Gastrocnemius medialis (tissue), 4 donors: ENCODE data around the gene SEC23A. TPM values are rescaled to one million over a fixed set of nuclear protein-coding genes. Genes with fewer than 3 reads are reported as not detected.
"Not testable (repeated sequence)": the region's sequence is repeated elsewhere in the genome, so short reads cannot be mapped to it uniquely, and the experiment has no call there.

Experiments
- ATAC-seq, 2 donors: fragments of 150-250 bp; one replicate each; pipeline ENCODE4 v1.9.1; 2016
- DNase-seq, 2 donors: peaks; one replicate each; pipeline ENCODE4 v3.0.0-alpha.2; 2019
- H3K27ac ChIP-seq, 4 donors: fragments of 200-600 bp; sonication (generic); 1 replicate in 1 of 4; 2 replicates in 3 of 4; pipeline ENCODE4 v1.5.1; 2016 to 2018; ENCODE audit warnings: mild to moderate bottlenecking in 2 of 4, moderate library complexity in 1 of 4
- H3K27me3 ChIP-seq, 3 donors: fragments of 200-600 bp; sonication (generic) in 2 of 3; 1 replicate in 1 of 3; 2 replicates in 2 of 3; pipeline versions ENCODE4 v1.5.1 to v1.6.0; 2016 to 2019; ENCODE audit warnings: mild to moderate bottlenecking in 1 of 3, moderate library complexity in 1 of 3
- H3K36me3 ChIP-seq, 2 donors: fragments of 200-600 bp; sonication (generic) in 1 of 2; one replicate each; pipeline ENCODE4 v1.5.1; 2017 to 2018
- H3K4me1 ChIP-seq, 2 donors: fragments of 200-600 bp; sonication (generic) in 1 of 2; one replicate each; pipeline ENCODE4 v1.5.1; 2016 to 2017; ENCODE audit warnings: mild to moderate bottlenecking in 2 of 2
- H3K4me3 ChIP-seq, 4 donors: fragments of 200-600 bp; sonication (generic) in 3 of 4; 1 replicate in 1 of 4; 2 replicates in 3 of 4; pipeline ENCODE4 v1.5.1; 2016 to 2019; ENCODE audit warnings: mild to moderate bottlenecking in 2 of 4
- H3K9me3 ChIP-seq, 3 donors: fragments of 200-600 bp; sonication (generic) in 2 of 3; 1 replicate in 1 of 3; 2 replicates in 2 of 3; pipeline ENCODE4 v1.5.1; 2016 to 2019
- CTCF ChIP-seq, 5 experiments: fragments of 450-650 bp in 3 of 5; fragments of 200-600 bp in 2 of 5; sonication (generic) in 2 of 5; IDR thresholded peaks in 4 of 5; conservative IDR thresholded peaks in 1 of 5; 1 replicate in 4 of 5; 2 replicates in 1 of 5; pipeline ENCODE4 v1.5.1; 2016 to 2019; ENCODE audit warnings: antibody characterized with exemption in 5 of 5, mild to moderate bottlenecking in 3 of 5, moderate library complexity in 3 of 5
- POLR2A ChIP-seq, 2 donors: fragments of 450-650 bp; IDR thresholded peaks; one replicate each; pipeline ENCODE4 v1.6.1; 2017; ENCODE audit warnings: antibody characterized with exemption in 2 of 2, mild to moderate bottlenecking in 2 of 2, moderate library complexity in 2 of 2
- in situ Hi-C, 4 donors: fragments of 200-750 bp; cut with MboI; loops; one replicate each; pipeline versions ENCODE4 v1.15.0 to v1.8.0; 2017; ENCODE audit warnings: low sequenced_read_pairs in 4 of 4
- intact Hi-C: fragments of 100-400 bp; cut with DNase I; formaldehyde crosslinking; loops from one replicate; pipeline ENCODE4 v1.15.1; 2023; ENCODE audit warnings: low total_unique reads
- total RNA-seq, 4 donors: library from RNA; depleted of rRNA; stranded (reverse); fragments of >200 nt; gene quantifications; one replicate each; pipeline versions ENCODE4 v1.1.0 to v1.2.3, GENCODE V29; 2016

Gene SEC23A
- total RNA-seq: 100 to 1,000 TPM in 2 of 4 donors, 10 to 100 TPM in 2; 79.9 to 183 (median 93.9) TPM

GRCh38 chr14:39102969-39103957, at the start of gene SEC23A:
TSS of gene SEC23A (minus strand) at chr14:39103235. CDS start at chr14:39096118, 7,117 bp downstream.
- peak within 1 kb of the TSS; percentile 69 to 88 (median 77) for H3K4me3 ChIP-seq
- H3K27ac ChIP-seq: peak within 1 kb of the TSS; percentile 84 to 97 (median 95)
- H3K4me1 ChIP-seq: peaks cover 6 to 23% of the 10 kb centered on the region in 2 donors
- no peak for TF ChIP-seq CTCF (IDR thresholded peaks at IDR 0.05 in 4 of 5, conservative IDR thresholded peaks at IDR 0.05 in 1 of 5)
- peak; percentile 84 for TF ChIP-seq POLR2A (IDR thresholded peaks at IDR 0.05)
- H3K27me3 ChIP-seq: no peaks in the 10 kb centered on the region
- ATAC-seq: peak; percentile 93 to 94
- in situ Hi-C loops: no loop called here
- DNase-seq: peak; percentile 79 to 90
- no peaks in the 10 kb centered on the region for H3K36me3 ChIP-seq
- intact Hi-C loops: loop anchor here (1.0 to 2.0 kb wide), 5 partner anchors 11 to 330 kb away; partner anchors contain the start of genes FBXO33, GEMIN2 and TRAPPC6B
- no peaks in the 10 kb centered on the region for H3K9me3 ChIP-seq

GRCh38 chr14:39145266-39145966, 42.4 kb upstream of the SEC23A start:
- Histone ChIP-seq H3K36me3 (peaks cover 0 to 24% of the 10 kb centered on the region in 2 donors), H3K9me3 (no peaks in the 10 kb centered on the region), H3K4me1 (no peaks in the 10 kb centered on the region), H3K27me3 (no peaks in the 10 kb centered on the region), H3K27ac (no peak overlapping the region), H3K4me3 (no peak overlapping the region)
- intact Hi-C loops (no loop called here), in situ Hi-C loops (no loop called here)
- no peak for ATAC-seq
- TF ChIP-seq POLR2A (IDR thresholded peaks at IDR 0.05) (no peak), CTCF (IDR thresholded peaks at IDR 0.05 in 4 of 5, conservative IDR thresholded peaks at IDR 0.05 in 1 of 5) (no peak)
- DNase-seq: no peak

GRCh38 chr14:39143226-39143625, 40.2 kb upstream of the SEC23A start:
- ATAC-seq, DNase-seq, H3K9me3 ChIP-seq, H3K4me1 ChIP-seq, H3K27ac ChIP-seq, intact Hi-C loops, in situ Hi-C loops, H3K27me3 ChIP-seq, H3K4me3 ChIP-seq, H3K36me3 ChIP-seq: not testable (repeated sequence)

GRCh38 chr14:39141623-39142022, 38.6 kb upstream of the SEC23A start:
- peaks cover 0 to 20% of the 10 kb centered on the region in 2 donors for H3K36me3 ChIP-seq

GRCh38 chr14:39140170-39140569, 37.1 kb upstream of the SEC23A start:
- Histone ChIP-seq H3K9me3 (no peaks in the 10 kb centered on the region), H3K4me1 (no peaks in the 10 kb centered on the region), H3K4me3 (no peak overlapping the region), H3K27me3 (no peaks in the 10 kb centered on the region), H3K27ac (no peak overlapping the region), H3K36me3 (peaks cover 6 to 34% of the 10 kb centered on the region in 2 donors)
- ATAC-seq (no peak), DNase-seq (no peak)
- in situ Hi-C loops: no loop called here
- intact Hi-C loops: no loop called here
- TF ChIP-seq CTCF (IDR thresholded peaks at IDR 0.05 in 4 of 5, conservative IDR thresholded peaks at IDR 0.05 in 1 of 5): no peak
- TF ChIP-seq POLR2A (IDR thresholded peaks at IDR 0.05): no peak

More at GRCh38 chr14:39141623-39142022, 38.6 kb upstream of the SEC23A start:
- DNase-seq, H3K9me3 ChIP-seq, H3K4me1 ChIP-seq, H3K4me3 ChIP-seq, in situ Hi-C loops, intact Hi-C loops, H3K27ac ChIP-seq, ATAC-seq, H3K27me3 ChIP-seq: not testable (repeated sequence)
